Right lobe of liver (tissue), 6 donors: ENCODE data around the gene EDEM3. TPM values are rescaled to one million over a fixed set of nuclear protein-coding genes. Genes with fewer than 3 reads are reported as not detected.

Experiments used
- ATAC-seq, 4 donors: fragments of 200-7000 bp; cut with Tn5 transposase; one replicate each; pipeline ENCODE4 v1.9.1; 2020; ENCODE audit warnings: mild to moderate bottlenecking in 4 of 4, moderate library complexity in 4 of 4
- DNase-seq, 3 donors: peaks; one replicate each; pipeline ENCODE4 v3.0.0-alpha.2; 2020
- H3K27ac ChIP-seq, 3 donors: fragments of 200-600 bp; one replicate each; pipeline ENCODE4 v1.8.0; 2022
- H3K27me3 ChIP-seq, 2 donors: fragments of 200-600 bp; one replicate each; pipeline ENCODE4 v1.8.0; 2022
- H3K36me3 ChIP-seq, 4 donors: fragments of 200-600 bp; sonication (generic) in 1 of 4; one replicate each; pipeline versions ENCODE4 v1.5.1 to v1.8.0; 2017 to 2022; ENCODE audit warnings: control low read depth in 1 of 4
- H3K4me1 ChIP-seq, 4 donors: fragments of 200-600 bp; sonication (generic) in 1 of 4; one replicate each; pipeline versions ENCODE4 v1.5.1 to v1.8.0; 2017 to 2022; ENCODE audit warnings: control low read depth in 1 of 4
- H3K4me3 ChIP-seq, 3 donors: fragments of 200-600 bp; one replicate each; pipeline ENCODE4 v1.8.0; 2022
- H3K9me3 ChIP-seq, 4 donors: fragments of 200-600 bp; sonication (generic) in 1 of 4; one replicate each; pipeline versions ENCODE4 v1.5.1 to v1.8.0; 2017 to 2022; ENCODE audit warnings: control low read depth in 1 of 4
- POLR2A ChIP-seq: fragments of 450-650 bp; IDR thresholded peaks from one replicate; pipeline ENCODE4 v1.6.1; 2017; ENCODE audit warnings: antibody characterized with exemption, mild to moderate bottlenecking
- WGBS: methylation state at CpG from one replicate; pipeline ENCODE4 v1.1.6; 2018; ENCODE audit warnings: low coverage, low lambda C conversion rate; ENCODE audit not compliant: insufficient coverage; ENCODE audit errors: missing lambda C conversion rate; 5-methylcytosine and 5-hydroxymethylcytosine counted together
- intact Hi-C, 2 donors: fragments of 100-400 bp; cut with DNase I; formaldehyde crosslinking; loops; one replicate each; pipeline versions ENCODE4 v1.11.2 to v1.14.1; 2022
- total RNA-seq, 6 experiments: library from RNA; depleted of rRNA in 2 of 6; stranded (reverse); fragments of >200 nt in 2 of 6; fragmentation: NEBNext Ultra II Directional in 3 of 6; extraction: Animal tissue kit (Norgen Biotek cat#: 25700) in 3 of 6; gene quantifications; one replicate each; pipeline versions ENCODE4 v1.1.0 to v1.2.4, GENCODE V29; 2016 to 2023
- TF ChIP-seq, protein P1 (sequence below), 4 donors: fragments of 200-600 bp in 3 of 4; fragments of 450-650 bp in 1 of 4; IDR thresholded peaks; one replicate each; pipeline versions ENCODE4 v1.5.1 to v1.8.0; 2016 to 2022; ENCODE audit warnings: antibody characterized with exemption in 4 of 4, mild to moderate bottlenecking in 2 of 4
- donor health status: DM: no; HTN: yes; CAD: no.
- donor health status: DM: no; HTN: no; CAD: no.
- donor health status: DM: no; HTN: no; CAD: no.
- donor health status: DM: no; HTN: yes; CAD: no.
- donor health status: DM: no; HTN: yes; CAD: no.

EDEM3 gene
- total RNA-seq, 6 experiments from 2014 or later: 18.5 to 36.4 (median 31.0) TPM

DNA sequence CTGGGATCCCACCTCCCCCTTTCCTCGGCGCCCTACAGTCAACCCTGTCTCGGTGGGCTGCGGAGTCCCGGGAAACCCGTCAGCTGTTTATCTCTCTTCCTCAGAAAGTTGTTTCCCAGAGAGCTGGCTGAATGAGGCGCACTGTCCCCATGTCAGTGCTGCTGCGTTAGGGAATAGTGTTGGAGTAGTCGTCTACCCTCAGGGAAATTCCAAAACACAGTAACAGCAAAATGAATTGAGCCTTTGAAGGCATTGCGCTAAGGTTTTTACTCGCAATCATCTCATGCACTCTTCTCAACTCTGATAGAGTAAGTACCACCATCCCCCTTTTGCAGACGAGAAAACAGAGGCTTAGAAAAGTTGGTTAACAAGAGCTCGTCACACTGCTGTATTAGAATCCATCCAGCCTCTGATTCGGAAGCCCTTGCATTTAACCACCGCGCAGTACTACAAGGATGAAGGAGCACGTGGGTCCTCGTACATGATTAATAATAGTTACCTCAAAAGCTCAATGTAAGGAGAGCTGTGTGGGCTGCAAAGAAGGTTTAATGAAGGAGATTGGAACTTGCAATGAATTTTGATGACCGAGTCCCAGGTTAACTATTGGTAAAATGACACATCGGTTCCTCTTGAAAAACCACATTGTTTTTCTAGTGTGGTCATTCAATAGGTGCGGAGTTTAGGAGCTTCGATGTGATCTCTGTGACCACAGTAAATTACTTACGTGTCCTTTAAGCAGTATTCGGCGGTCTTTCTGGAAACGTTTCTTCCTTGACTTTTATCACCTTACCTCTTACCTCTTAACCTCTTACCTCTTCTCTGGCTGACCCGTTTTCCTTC is 788 bp upstream of the EDEM3 start:
- intact Hi-C loops: no loop called here
- 1% methylated on average over 25 of the region's 27 CpGs for WGBS
- Histone ChIP-seq H3K4me1 (peaks cover 0 to 35% (median 8%) of the 10 kb centered on the region in 4 donors), H3K27ac (peak overlapping the region; percentile 67 to 79 (median 75)), H3K4me3 (peak overlapping the region; percentile 58 to 93 (median 82)), H3K27me3 (no peaks in the 10 kb centered on the region), H3K9me3 (no peaks in the 10 kb centered on the region), H3K36me3 (no peaks in the 10 kb centered on the region)
- DNase-seq (no peak), ATAC-seq (peak in 3 of 4 donors; percentile 20 to 34 (median 34))
- no peak for TF ChIP-seq POLR2A
- TF ChIP-seq, protein P1, sequence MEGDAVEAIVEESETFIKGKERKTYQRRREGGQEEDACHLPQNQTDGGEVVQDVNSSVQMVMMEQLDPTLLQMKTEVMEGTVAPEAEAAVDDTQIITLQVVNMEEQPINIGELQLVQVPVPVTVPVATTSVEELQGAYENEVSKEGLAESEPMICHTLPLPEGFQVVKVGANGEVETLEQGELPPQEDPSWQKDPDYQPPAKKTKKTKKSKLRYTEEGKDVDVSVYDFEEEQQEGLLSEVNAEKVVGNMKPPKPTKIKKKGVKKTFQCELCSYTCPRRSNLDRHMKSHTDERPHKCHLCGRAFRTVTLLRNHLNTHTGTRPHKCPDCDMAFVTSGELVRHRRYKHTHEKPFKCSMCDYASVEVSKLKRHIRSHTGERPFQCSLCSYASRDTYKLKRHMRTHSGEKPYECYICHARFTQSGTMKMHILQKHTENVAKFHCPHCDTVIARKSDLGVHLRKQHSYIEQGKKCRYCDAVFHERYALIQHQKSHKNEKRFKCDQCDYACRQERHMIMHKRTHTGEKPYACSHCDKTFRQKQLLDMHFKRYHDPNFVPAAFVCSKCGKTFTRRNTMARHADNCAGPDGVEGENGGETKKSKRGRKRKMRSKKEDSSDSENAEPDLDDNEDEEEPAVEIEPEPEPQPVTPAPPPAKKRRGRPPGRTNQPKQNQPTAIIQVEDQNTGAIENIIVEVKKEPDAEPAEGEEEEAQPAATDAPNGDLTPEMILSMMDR (IDR thresholded peaks at IDR 0.05): no peak

DNA sequence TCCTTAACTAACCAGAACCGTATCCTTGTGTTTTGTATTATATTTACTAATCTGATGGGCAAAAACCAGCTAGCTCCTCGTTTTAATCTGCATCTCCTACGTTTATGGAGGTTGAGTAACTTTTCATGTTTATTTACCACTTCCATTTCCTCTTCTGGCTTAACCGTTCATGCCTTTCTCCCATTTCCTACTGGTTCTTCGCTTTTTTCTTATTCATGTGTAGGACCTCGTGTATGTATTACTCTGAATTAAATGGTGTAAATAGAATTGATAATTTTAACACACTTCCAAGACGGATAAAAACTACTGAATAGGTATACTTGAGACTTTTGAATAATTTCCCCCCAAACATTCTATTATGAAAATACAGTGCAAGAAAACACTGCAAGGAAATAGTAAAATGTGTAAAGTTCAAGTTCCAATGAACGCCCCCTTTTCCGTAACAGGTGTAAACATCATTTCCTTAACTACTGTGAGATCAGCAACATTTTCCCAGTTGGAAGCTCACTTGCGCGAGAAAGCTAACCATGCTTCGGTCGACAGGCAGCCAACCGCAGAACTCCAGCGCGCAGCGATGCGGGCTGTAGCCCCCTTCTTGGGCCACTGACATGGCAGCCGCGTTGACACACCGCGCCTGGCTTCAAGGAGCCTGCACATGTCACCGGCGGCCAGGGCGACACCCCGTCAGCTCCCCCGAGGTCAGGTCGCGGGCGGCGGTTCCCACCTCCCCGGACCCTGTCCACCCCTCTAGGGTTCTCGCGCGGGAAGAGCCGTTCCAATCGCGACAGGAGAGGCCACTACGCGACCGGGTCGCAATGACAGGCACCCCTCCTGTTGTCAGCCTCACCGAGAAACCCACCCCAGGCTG is 816 bp downstream of the EDEM3 start:
- Histone ChIP-seq H3K4me1 (peaks cover 0 to 30% (median 8%) of the 10 kb centered on the region in 4 donors), H3K27me3 (no peaks in the 10 kb centered on the region), H3K36me3 (no peaks in the 10 kb centered on the region), H3K9me3 (no peaks in the 10 kb centered on the region), H3K27ac (peak overlapping the region; percentile 70 to 93 (median 85)), H3K4me3 (peak overlapping the region; percentile 82 to 93 (median 90))
- under 1% methylated on average over 18 of the region's 43 CpGs for WGBS
- peak; percentile 55 to 75 (median 64) for DNase-seq
- ATAC-seq: peak; percentile 2 to 18 (median 5)
- TF ChIP-seq POLR2A: no peak
- TF ChIP-seq, protein P1 (IDR thresholded peaks at IDR 0.05): no peak
- intact Hi-C loops: no loop called here

DNA sequence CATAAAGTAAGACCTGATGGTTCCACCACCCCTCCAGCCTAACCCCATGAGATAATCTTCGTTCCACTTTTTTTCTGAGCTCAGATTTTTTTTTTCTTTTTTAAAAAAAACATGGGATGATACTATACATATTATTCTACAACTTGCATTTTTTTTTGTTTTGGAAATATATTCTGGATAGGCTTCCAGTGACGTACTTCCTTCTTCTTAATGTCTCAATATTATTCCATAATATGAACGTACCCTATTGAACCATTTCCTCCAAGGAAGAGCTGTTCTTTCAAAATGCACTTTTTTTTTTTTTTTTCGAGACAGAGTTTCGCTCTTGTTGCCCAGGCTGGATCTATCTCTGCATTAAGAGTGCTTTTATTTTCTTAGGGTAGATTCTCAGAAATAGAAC is 1.5 kb downstream of the EDEM3 start:
- no peaks in the 10 kb centered on the region for H3K27me3 ChIP-seq
- intact Hi-C loops: no loop called here
- TF ChIP-seq POLR2A: no peak
- TF ChIP-seq, protein P1 (IDR thresholded peaks at IDR 0.05): no peak
- peaks cover 0 to 23% (median 6%) of the 10 kb centered on the region in 4 donors for H3K4me1 ChIP-seq
- H3K9me3 ChIP-seq: no peaks in the 10 kb centered on the region
- no peaks in the 10 kb centered on the region for H3K36me3 ChIP-seq
- ATAC-seq (no peak), DNase-seq (no peak)
- H3K4me3 ChIP-seq: peak overlapping the region; percentile 82 to 93 (median 90)
- peak overlapping the region in 1 of 3 donors; percentile 93 for H3K27ac ChIP-seq
- WGBS: 40% methylated on average over 5 of the region's 5 CpGs

DNA sequence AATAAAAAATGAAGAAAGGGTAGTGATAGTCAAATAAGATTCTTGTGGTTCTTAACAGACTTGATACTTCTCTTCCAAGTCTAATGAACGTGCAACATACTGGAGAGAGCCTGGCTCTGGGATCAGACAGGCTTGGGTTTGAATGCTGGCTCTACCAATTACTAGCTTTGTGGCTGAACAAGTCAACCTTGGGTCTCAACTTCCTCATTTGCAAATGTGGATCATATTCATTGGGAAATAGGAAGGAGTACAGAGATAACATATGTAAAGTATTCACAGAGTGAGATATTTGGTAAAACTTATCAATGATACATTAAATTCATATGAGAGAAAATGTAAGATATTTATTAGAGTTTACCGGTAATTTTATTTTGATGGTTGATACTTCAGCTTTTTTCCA is 2.0 kb downstream of the EDEM3 start:
- ATAC-seq (no peak), DNase-seq (no peak)
- no peak overlapping the region for H3K27ac ChIP-seq
- 76% methylated on average over 2 of the region's 2 CpGs for WGBS
- H3K36me3 ChIP-seq: no peaks in the 10 kb centered on the region
- no peak overlapping the region for H3K4me3 ChIP-seq
- no peaks in the 10 kb centered on the region for H3K27me3 ChIP-seq
- intact Hi-C loops: no loop called here
- no peaks in the 10 kb centered on the region for H3K9me3 ChIP-seq
- H3K4me1 ChIP-seq: peaks cover 0 to 18% (median 4%) of the 10 kb centered on the region in 4 donors
- TF ChIP-seq POLR2A: no peak
- TF ChIP-seq, protein P1 (IDR thresholded peaks at IDR 0.05): no peak
